ENCODE measurements around the gene EIF2B1. TPM values are rescaled to one million over a fixed set of nuclear protein-coding genes. Genes with fewer than 3 reads are reported as not detected.

Gene EIF2B1
- total RNA-seq: 26.4 and 32.7 TPM in 2 replicates

GRCh38 chr12:123633379-123634141 is at the start of gene EIF2B1, which contains the start of gene GTF2H3:
Gene EIF2B1, minus strand, starts transcription at chr12:123633686. Its CDS starts 129 bp downstream, at chr12:123633557.
Gene GTF2H3, plus strand, starts transcription at chr12:123633829. Its CDS starts 31 bp downstream, at chr12:123633860.

GRCh38 chr12:123670882-123671728 is 37.6 kb upstream of the EIF2B1 start, which contains the start of gene TCTN2:
Gene TCTN2, plus strand, starts transcription at chr12:123671113. Its CDS starts 128 bp downstream, at chr12:123671241.

GRCh38 chr12:123601602-123602489 is 31.6 kb downstream of the EIF2B1 start, which contains the start of gene DDX55:
Gene DDX55, plus strand, starts transcription at chr12:123602099. Its CDS starts 50 bp downstream, at chr12:123602149.

Other genes starting within 250 kb of the EIF2B1 start
- gene KMT5A, start 249.6 kb downstream of the EIF2B1 start, total RNA-seq: 40.9 and 49.0 TPM in 2 replicates
- gene RILPL2, start 197.0 kb downstream of the EIF2B1 start, total RNA-seq: 4.6 and 7.9 TPM in 2 replicates
- gene SNRNP35, start 175.5 kb downstream of the EIF2B1 start, total RNA-seq: 12.2 and 16.6 TPM in 2 replicates
- 10.8 and 17.1 TPM in 2 replicates for gene RILPL1, start 100.0 kb downstream of the EIF2B1 start, total RNA-seq
- gene TMED2, start 49.1 kb downstream of the EIF2B1 start, total RNA-seq: 332 and 461 TPM in 2 replicates
- gene DDX55, start 31.6 kb downstream of the EIF2B1 start, total RNA-seq: 12.3 and 17.1 TPM in 2 replicates
- 29.8 and 35.6 TPM in 2 replicates for gene GTF2H3, start 143 bp upstream of the EIF2B1 start, total RNA-seq
- 9.2 and 12.9 TPM in 2 replicates for gene TCTN2, start 37.4 kb upstream of the EIF2B1 start, total RNA-seq
- gene ATP6V0A2, start 78.7 kb upstream of the EIF2B1 start, total RNA-seq: 19.7 and 27.1 TPM in 2 replicates
- gene DNAH10, start 128.6 kb upstream of the EIF2B1 start, total RNA-seq: 0.13 and 0.46 TPM in 2 replicates